Fibroblast of gingiva (primary cell): ENCODE results near the gene ZNF808.
A peak's percentile ranks its signal among the peaks of the same experiment; 100 is the strongest.
"Not testable (repeated sequence)": the region's sequence is repeated elsewhere in the genome, so short reads cannot be mapped to it uniquely, and the experiment has no call there.

Experiments
- DNase-seq: peaks from one replicate; pipeline ENCODE4 v3.0.0-alpha.2; 2011; ENCODE audit warnings: low read depth

Gene ZNF808

GRCh38 chr19:52527134-52527955, at the start of gene ZNF808:
Gene ZNF808, plus strand, starts transcription at chr19:52527668. Its CDS starts 15,617 bp downstream, at chr19:52543285.
- peak; percentile 88 for DNase-seq

DNA sequence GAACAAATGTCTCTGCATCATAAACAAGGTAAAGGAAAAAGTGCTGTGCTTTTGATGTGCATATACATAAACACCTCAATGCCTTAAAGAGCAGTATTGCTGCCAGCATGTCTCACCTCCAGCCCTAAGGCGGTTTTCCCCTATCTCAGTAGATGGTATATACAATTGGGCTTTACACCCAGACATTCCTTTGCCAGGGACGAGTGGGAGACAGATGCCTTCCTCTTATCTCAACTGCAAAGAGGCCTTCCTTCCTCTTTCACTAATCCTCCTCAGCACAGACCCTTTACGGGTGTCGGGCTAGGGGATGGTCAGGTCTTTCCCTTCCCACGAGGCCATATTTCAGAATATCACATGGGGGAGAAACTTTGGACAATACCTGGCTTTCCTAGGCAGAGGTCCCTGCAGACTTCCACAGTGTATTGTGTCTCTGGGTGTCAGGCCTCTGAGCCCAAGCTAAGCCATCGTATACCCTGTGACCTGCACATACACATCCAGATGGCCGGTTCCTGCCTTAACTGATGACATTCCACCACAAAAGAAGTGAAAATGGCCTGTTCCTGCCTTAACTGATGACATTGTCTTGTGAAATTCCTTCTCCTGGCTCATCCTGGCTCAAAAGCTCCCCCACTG, 43.2 kb upstream of the ZNF808 start:
- not testable (repeated sequence) for DNase-seq

- not testable (repeated sequence) for DNase-seq
Observed at GRCh38 chr19:52485064-52485463, 42.4 kb upstream of the ZNF808 start.

DNA sequence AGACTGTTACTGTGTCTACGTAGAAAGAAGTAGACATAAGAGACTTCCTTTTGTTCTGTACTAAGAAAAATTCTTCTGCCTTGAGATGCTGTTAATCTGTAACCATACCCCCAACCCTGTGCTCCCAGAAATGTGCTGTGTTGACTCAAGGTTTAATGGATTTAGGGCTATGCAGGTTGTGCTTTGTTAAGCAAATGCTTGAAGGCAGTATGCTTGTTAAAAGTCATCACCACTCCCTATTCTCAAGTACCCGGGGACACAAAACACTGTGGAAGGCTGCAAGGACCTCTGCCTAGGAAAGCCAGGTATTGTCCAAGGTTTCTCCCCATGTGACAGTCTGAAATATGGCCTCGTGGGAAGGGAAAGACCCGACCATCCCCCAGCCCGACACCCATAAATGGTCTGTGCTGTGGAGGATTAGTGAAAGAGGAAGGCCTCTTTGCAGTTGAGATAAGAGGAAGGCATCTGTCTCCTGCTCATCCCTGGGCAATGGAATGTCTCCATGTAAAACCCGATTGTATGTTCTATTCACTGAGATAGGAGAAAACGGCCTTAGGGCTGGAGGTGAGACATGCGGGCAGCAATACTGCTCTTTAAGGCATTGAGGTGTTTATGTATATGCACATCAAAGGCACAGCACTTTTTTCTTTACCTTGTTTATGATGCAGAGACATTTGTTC, 41.8 kb upstream of the ZNF808 start:
- DNase-seq: not testable (repeated sequence)

DNA sequence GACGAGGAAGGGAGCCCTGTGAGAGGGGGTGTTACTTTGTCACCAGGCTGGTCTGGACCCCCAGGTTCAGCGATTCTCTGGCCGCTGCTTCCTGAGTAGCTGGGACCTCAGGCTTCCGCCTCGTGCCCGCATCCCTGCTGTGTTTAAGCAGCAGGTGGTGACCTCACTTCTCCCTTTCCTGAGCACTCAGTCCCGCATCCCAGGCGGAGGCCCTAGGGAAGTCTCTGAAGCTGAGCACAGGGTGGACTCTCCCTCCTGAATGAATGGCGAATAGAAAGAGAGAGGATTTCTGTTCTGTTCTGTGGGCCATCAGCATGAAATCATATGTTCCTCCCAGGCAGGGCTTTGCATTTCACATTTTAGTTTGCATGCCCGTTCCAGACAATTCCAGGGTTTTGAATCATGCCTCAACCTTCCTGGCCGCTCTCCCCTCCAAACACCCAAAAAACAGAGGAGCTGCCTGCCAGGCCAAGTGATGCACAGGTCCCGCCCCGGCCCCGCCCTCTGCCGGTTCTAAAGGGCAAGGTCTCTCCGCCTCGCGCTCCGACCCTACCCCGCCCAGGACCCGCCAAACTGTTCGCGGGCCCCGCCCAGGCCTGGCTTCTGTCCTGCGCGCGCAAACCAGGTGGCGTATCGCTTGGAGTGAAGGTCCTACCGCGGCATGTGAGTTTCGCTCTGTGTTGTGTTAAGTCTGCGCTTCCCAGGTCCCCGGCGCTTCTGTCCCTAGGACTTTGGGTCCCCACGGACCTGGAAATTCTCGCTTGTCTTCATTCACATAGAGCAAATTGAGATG, 35.1 kb upstream of the ZNF808 start:
- DNase-seq: no peak

GRCh38 chr19:52492994-52493470, 34.4 kb upstream of the ZNF808 start:
- DNase-seq: no peak

DNA sequence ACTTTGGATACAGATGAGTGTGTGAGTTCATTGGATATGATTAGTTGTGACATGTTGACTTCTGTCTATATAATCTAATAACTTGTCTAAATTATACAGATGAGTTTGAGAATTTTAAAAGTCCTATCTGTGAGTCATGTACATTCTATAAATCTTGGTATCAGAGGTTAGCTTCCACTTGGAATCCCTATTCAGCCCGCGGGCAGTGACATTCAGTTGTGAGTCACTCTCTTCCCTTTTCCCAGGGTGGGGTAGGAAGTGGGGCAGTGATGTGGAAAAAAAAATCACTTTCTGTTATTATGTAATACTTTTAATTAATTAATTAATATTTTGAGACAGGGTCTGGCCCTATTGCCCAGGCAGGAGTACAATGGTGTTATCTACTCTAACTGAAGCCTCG, 33.0 kb upstream of the ZNF808 start:
- DNase-seq: no peak

DNA sequence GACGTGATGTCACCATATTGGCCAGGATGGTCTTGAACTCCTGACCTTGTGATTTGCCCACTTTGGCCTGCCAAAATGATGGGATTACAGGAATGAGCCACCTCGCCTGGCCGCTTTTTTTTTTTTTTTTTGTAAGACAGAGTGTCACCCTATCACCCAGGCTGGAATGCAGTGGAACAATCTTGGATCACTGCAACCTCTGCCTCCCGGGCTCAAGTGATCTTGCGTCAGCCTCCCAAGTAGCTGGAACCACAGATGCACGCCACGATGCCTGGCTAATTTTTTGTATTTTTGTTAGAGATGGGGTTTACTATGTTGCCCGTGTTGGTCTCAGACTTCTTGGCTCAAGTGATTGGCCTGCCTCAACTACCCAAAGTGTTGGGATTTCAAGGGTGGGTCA, 28.9 kb upstream of the ZNF808 start:
- no peak for DNase-seq

GRCh38 chr19:52500474-52500873, 27.0 kb upstream of the ZNF808 start:
- not testable (repeated sequence) for DNase-seq

DNA sequence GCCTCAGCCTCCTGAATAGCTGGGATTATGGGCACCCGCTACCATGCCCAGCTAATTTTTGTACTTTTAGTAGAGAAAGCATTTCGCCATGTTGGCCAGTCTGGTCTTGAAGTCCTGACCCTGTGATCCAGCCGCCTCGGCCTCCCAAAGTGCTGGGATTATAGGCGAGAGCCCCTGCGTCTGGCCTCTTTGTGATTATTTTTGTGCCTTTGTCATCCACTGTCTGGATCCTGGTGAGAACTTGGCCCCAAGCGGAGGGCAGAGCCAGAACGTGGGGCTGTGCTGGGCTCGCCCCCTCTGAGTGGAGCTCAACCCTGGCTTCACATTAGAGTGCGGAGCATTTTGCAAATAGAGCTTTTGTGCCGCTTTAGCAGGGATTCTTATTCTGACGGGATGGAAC, 26.5 kb upstream of the ZNF808 start:
- DNase-seq: not testable (repeated sequence)

DNA sequence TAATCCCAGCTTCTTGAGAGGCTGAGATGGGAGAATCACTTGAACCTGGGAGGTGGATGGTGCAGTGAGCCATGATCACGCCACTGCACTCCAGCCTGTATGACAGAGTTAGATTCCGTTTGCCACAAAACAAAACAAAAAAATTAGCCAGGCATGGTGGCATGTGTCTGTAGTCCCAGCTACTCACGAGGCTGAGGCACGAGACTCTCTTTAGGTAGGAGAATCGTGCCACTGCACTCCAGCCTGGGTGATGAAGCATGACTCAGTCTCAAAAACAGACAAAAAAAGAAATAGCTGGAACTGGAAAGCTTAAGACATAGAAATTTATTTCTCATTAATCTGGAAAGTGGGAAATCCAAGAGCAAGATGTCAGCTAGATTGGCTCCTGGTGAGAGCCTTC, 20.2 kb upstream of the ZNF808 start:
- no peak for DNase-seq

DNA sequence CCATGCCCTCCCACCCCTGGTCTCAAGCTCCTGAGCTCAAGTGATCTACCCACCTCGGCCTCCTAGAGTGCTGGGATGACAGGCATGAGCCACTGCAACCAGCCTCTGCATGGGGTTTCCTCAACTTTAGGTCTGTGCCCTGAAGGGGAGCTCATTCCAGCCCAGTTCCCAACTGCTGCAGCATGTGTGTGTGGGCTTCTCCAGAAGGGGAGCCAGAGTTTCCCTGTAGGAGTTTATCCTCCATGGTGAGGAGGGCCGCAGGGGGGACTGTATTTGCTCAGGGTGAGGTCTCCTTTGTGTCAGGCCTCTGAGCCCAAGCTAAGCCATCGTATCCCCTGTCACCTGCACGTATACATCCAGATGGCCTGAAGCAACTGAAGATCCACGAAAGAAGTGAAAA, 11.3 kb upstream of the ZNF808 start:
- no peak for DNase-seq

- DNase-seq: no peak
Observed at GRCh38 chr19:52518646-52519045, 8.8 kb upstream of the ZNF808 start.

DNA sequence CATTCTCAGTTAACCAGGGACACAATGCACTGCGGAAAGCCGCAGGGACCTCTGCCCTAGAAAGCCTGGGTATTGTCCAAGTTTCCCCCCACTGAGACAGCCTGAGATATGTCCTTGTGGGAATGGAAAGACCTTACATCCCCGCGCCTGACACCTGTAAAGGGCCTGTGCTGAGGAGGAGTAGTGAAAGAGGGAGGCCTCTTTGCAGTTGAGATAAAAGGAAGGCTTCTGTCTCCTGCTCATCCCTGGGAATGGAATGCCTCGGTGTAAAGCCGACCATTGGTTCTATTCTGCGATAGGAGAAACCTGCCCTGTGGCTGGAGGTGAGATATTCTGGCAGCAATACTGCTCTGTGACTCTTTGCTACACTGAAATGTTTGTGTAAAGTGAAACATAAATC, 8.3 kb upstream of the ZNF808 start:
- not testable (repeated sequence) for DNase-seq

DNA sequence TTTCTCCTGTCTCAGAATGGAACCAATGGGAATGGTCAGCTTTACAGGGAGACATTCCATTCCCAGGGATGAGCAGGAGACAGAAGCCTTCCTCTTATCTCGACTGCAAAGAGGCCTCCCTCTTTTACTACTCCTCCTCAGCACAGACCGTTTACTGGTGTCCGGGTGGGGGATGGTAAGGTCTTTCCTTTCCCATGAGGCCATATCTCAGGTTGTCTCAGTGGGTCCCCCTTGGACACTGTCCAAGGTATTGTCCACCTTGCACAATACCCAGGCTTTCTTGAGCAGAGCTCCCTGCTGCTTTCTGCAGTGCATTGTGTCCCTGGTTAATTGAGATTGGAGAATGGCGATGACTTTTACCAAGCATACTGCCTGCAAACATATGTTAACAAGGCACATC, 7.5 kb upstream of the ZNF808 start:
- no peak for DNase-seq

DNA sequence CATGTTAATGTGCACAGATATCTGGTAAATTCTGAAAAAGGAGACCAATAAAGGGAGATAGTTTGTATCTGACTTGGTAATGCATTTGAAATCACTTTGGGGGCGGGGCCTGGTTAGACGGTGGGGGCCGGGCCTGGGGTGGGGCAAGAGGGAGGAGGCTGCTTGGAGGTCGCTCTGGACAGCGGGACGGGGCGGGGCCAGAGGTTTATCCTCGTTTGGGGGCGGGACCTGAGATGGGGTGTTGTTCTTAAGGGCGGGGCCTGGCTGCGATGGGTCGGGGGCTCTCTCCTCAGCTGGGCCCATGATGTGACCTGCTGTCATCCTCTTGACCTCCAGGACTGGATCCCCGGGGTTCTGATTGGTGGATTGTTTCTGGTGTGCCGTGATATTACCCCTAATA, 4.9 kb upstream of the ZNF808 start:
- no peak for DNase-seq

DNA sequence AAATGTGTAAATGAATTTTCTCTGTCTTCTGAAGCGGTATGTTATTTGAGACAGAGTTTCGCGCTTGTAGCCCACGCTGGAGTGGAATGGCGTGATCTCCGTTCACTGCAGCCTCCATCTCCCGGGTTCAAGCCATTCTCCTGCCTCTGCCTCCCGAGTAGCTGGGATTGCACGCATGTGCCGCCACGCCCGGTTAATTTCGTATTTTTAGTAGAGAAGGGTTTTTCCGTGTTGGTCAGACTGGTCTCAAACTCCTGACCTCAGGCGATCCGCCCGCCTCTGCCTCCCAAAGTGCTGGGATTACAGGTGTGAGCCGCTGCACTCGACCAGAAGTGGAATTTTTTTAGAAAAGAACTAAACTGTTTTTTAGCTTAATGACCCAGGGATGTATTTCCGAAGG, 3.4 kb upstream of the ZNF808 start:
- DNase-seq: no peak

DNA sequence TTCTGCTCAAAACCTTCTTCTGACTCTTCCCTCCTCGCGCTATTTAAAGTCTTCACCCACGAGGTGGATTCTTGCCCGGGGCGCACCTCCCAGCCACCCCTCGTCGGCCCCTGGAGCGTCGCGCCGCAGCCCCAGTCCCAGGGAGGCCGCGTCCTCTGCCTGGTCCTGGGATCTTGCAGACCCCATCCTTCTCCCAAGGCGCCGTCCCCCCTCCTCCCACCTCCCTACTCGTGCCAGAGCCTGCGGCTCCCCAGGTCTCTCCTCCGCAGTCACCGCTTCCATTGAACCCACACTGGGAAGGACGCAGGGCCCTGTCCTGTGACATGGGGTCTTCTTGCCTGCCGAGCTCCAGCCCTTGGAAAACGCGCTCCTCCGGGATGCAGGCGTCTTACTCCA, 486 bp downstream of the ZNF808 start:
- no peak for DNase-seq

GRCh38 chr19:52532480-52532879, 5.0 kb downstream of the ZNF808 start:
- no peak for DNase-seq

GRCh38 chr19:52533901-52534300, 6.4 kb downstream of the ZNF808 start:
- DNase-seq: no peak

DNA sequence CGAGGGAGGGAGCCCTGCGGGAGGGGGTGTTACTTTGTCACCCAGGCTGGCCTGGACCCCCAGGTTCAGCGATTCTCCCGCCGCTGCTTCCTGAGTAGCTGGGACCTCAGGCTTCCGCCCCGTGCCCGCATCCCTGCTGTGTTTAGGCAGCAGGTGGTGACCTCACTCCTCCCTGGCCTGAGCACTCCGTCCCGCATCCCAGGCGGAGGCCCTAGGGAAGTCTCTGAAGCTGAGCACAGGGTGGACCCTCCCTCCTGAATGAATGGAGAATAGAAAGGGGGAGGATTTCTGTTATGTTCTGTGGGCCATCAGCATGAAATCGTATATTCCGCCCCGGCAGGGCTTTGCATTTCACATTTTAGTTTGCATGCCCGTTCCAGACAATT, 7.9 kb downstream of the ZNF808 start:
- not testable (repeated sequence) for DNase-seq
